Omental fat pad (tissue), 4 donors: Measurements from ENCODE around the gene SNTB2. TPM values are rescaled to one million over a fixed set of nuclear protein-coding genes. Genes with fewer than 3 reads are reported as not detected.
A peak's percentile ranks its signal among the peaks of the same experiment; 100 is the strongest.

Source experiments
- ATAC-seq: fragments of 150-250 bp; one replicate; pipeline ENCODE4 v1.9.1; 2016; ENCODE audit warnings: mild to moderate bottlenecking, moderate library complexity; ENCODE audit not compliant: low FRiP score
- DNase-seq: peaks from one replicate; pipeline ENCODE4 v3.0.0-alpha.2; 2019; ENCODE audit warnings: low spot score
- total RNA-seq, 4 donors: library from RNA; depleted of rRNA; stranded (reverse); fragments of >200 nt; gene quantifications; one replicate each; pipeline ENCODE4 v1.1.0, GENCODE V29; 2016
- TF ChIP-seq, protein P1 (sequence below), 3 donors: fragments of 450-650 bp; IDR thresholded peaks; one replicate each; pipeline ENCODE4 v1.5.1; 2016 to 2017; ENCODE audit warnings: antibody characterized with exemption in 3 of 3, mild to moderate bottlenecking in 3 of 3, moderate library complexity in 2 of 3

SNTB2 gene
- total RNA-seq, 4 donors from 2014 or later, result 49.7 to 80.9 (median 59.3) TPM

- TF ChIP-seq, protein P1, sequence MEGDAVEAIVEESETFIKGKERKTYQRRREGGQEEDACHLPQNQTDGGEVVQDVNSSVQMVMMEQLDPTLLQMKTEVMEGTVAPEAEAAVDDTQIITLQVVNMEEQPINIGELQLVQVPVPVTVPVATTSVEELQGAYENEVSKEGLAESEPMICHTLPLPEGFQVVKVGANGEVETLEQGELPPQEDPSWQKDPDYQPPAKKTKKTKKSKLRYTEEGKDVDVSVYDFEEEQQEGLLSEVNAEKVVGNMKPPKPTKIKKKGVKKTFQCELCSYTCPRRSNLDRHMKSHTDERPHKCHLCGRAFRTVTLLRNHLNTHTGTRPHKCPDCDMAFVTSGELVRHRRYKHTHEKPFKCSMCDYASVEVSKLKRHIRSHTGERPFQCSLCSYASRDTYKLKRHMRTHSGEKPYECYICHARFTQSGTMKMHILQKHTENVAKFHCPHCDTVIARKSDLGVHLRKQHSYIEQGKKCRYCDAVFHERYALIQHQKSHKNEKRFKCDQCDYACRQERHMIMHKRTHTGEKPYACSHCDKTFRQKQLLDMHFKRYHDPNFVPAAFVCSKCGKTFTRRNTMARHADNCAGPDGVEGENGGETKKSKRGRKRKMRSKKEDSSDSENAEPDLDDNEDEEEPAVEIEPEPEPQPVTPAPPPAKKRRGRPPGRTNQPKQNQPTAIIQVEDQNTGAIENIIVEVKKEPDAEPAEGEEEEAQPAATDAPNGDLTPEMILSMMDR (IDR thresholded peaks at IDR 0.05), result no peak
- no peak for ATAC-seq
- DNase-seq, result no peak
These were observed 133.7 kb downstream of the SNTB2 start for GRCh38 chr16:69320740-69321073.

GRCh38 chr16:69321080-69321479 is 134.1 kb downstream of the SNTB2 start:
- no peak for DNase-seq
- TF ChIP-seq, protein P1 (IDR thresholded peaks at IDR 0.05), result no peak
- ATAC-seq, result no peak

- DNase-seq, result no peak
- ATAC-seq, result no peak
- TF ChIP-seq, protein P1 (IDR thresholded peaks at IDR 0.05), result no peak
These were observed 135.4 kb downstream of the SNTB2 start for GRCh38 chr16:69322343-69322742.

- ATAC-seq (no peak), DNase-seq (no peak)
- TF ChIP-seq, protein P1 (IDR thresholded peaks at IDR 0.05), result no peak
These were observed 136.5 kb downstream of the SNTB2 start for GRCh38 chr16:69323415-69323814.

- TF ChIP-seq, protein P1 (IDR thresholded peaks at IDR 0.05), result no peak
- no peak for DNase-seq
- peak; percentile 35 for ATAC-seq
These were observed 137.1 kb downstream of the SNTB2 start for GRCh38 chr16:69324013-69324531.

- ATAC-seq (no peak), DNase-seq (no peak)
- TF ChIP-seq, protein P1 (IDR thresholded peaks at IDR 0.05), result no peak
These were observed 137.8 kb downstream of the SNTB2 start for GRCh38 chr16:69324585-69325253.

DNA sequence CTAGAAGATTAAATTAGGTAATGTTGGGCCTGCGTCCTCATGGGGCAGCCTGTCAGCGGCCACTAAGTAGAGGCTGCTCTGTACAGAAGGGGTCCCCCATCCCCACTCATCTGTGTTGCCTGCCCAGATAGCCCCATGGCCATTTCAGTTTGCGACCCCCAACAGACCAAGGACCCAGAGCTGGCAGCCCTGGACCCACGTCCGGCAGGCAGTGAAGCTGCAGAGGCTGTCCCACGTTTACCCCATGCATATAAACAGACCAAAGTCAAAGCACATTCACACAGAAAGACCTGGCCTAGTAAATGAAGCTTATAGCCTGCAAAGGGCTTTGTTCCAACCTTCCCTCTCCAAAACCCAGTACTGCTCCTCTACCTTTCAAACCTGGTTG is 138.8 kb downstream of the SNTB2 start:
- DNase-seq (no peak), ATAC-seq (no peak)
- TF ChIP-seq, protein P1 (IDR thresholded peaks at IDR 0.05), result no peak
